GM23338 (cell line): ENCODE results near the gene ZNF214. TPM values are rescaled to one million over a fixed set of nuclear protein-coding genes. Genes with fewer than 3 reads are reported as not detected.

Source experiments
- CREB1 ChIP-seq: fragments of 250-450 bp; sonication (Bioruptor Pico); IDR thresholded peaks from 2 replicates; pipeline ENCODE4 v1.5.0; 2020; ENCODE audit warnings: low read depth, mild to moderate bottlenecking, moderate library complexity
- ETS1 ChIP-seq: IDR thresholded peaks from 2 replicates; pipeline ENCODE4 v1.6.1; 2016; ENCODE audit warnings: antibody characterized with exemption
- JUNB ChIP-seq: IDR thresholded peaks from one replicate; pipeline ENCODE4 v1.6.1; 2016; ENCODE audit warnings: antibody characterized with exemption; ENCODE audit not compliant: unreplicated experiment
- NANOG ChIP-seq: IDR thresholded peaks from 2 replicates; pipeline ENCODE4 v1.6.1; 2016; ENCODE audit warnings: antibody characterized with exemption, borderline replicate concordance
- REST ChIP-seq: IDR thresholded peaks from one replicate; pipeline ENCODE4 v1.6.1; 2018; ENCODE audit warnings: antibody characterized with exemption; ENCODE audit not compliant: unreplicated experiment
- STAT1 ChIP-seq: IDR thresholded peaks from one replicate; pipeline ENCODE4 v1.6.1; 2016; ENCODE audit warnings: antibody characterized with exemption; ENCODE audit not compliant: unreplicated experiment
- ZNF114 ChIP-seq: fragments of 250-450 bp; sonication (Bioruptor Pico); IDR thresholded peaks from 2 replicates; pipeline ENCODE4 v1.5.0; 2020; ENCODE audit warnings: mild to moderate bottlenecking, moderate library complexity
- ZNF462 ChIP-seq: fragments of 250-450 bp; sonication (Bioruptor Pico); IDR thresholded peaks from 2 replicates; pipeline ENCODE4 v1.5.0; 2020; ENCODE audit warnings: mild to moderate bottlenecking, moderate library complexity
- polyA plus RNA-seq: library from polyadenylated mRNA; unstranded; fragments of >200 nt; fragmentation: Nextera tagmentation; extraction: Ambion mirVana; gene quantifications from 2 replicates; pipeline ENCODE4 v1.2.1, GENCODE V29; 2016
- total RNA-seq: library from RNA; depleted of rRNA; stranded (reverse); fragments of >200 nt; shearing (Covaris generic); gene quantifications from 2 replicates; pipeline ENCODE4 v1.2.3, GENCODE V29; 2014

Gene ZNF214
- total and polyA plus RNA-seq, 2 experiments from 2014 or later = 2.4 to 4.3 TPM

GRCh38 chr11:7032692-7033091, 12.5 kb upstream of the ZNF214 start (continued):
- TF ChIP-seq ZNF462 (CRISPR knock-in tag) (no peak), ETS1 (no peak), REST (no peak), CREB1 (no peak), STAT1 (no peak), NANOG (no peak), ZNF114 (CRISPR knock-in tag) (no peak), JUNB (no peak)
